Small intestine (tissue), 7 donors: ENCODE measurements around the gene ENDOV. TPM values are rescaled to one million over a fixed set of nuclear protein-coding genes. Genes with fewer than 3 reads are reported as not detected.

Experiments
- DNase-seq, 2 donors: peaks; one replicate each; pipeline versions ENCODE4 v3.0.0 to v3.0.0-alpha.2; 2013
- FAIRE-seq: peaks from 2 replicates; lab custom pipeline; 2012; peaks lifted over from hg19 to GRCh38; lab: Jason Lieb, UNC
- H3K27ac ChIP-seq, 3 donors: one replicate each; pipeline ENCODE4 v1.5.1; 2013; ENCODE audit warnings: low read length in 2 of 3, mild to moderate bottlenecking in 2 of 3, control low read depth in 1 of 3, inconsistent platforms in 1 of 3, low read depth in 1 of 3, moderate library complexity in 1 of 3
- H3K27me3 ChIP-seq, 3 donors: one replicate each; pipeline ENCODE4 v1.6.1; 2013; ENCODE audit warnings: low read length in 3 of 3, inconsistent platforms in 1 of 3; ENCODE audit not compliant: control insufficient read depth in 3 of 3, insufficient read depth in 3 of 3
- H3K36me3 ChIP-seq, 3 donors: one replicate each; pipeline ENCODE4 v1.6.1; 2013; ENCODE audit warnings: low read length in 3 of 3, inconsistent platforms in 1 of 3, low read depth in 1 of 3, mild to moderate bottlenecking in 1 of 3, moderate library complexity in 1 of 3; ENCODE audit not compliant: control insufficient read depth in 3 of 3, insufficient read depth in 2 of 3
- H3K4me1 ChIP-seq, 3 donors: one replicate each; pipeline ENCODE4 v1.6.1; 2013; ENCODE audit warnings: low read length in 2 of 3, inconsistent platforms in 1 of 3, low read depth in 1 of 3, mild to moderate bottlenecking in 1 of 3, moderate library complexity in 1 of 3; ENCODE audit not compliant: control insufficient read depth in 3 of 3, insufficient read depth in 2 of 3
- H3K4me3 ChIP-seq, 3 donors: one replicate each; pipeline ENCODE4 v1.5.1; 2013; ENCODE audit warnings: low read length in 3 of 3, control low read depth in 1 of 3, inconsistent platforms in 1 of 3, low read depth in 1 of 3, mild to moderate bottlenecking in 1 of 3, moderate library complexity in 1 of 3
- H3K9me3 ChIP-seq, 2 donors: one replicate each; pipeline ENCODE4 v1.6.1; 2013; ENCODE audit warnings: low read depth in 1 of 2, low read length in 1 of 2; ENCODE audit not compliant: control insufficient read depth in 2 of 2, insufficient read depth in 1 of 2
- WGBS, 3 donors: extraction: QIAGEN DNeasy Blood & Tissue Kit; methylation state at CpG; one replicate each; pipeline ENCODE4 v1.1.7; 2013; 5-methylcytosine and 5-hydroxymethylcytosine counted together
- polyA plus RNA-seq, 4 donors: library from polyadenylated mRNA; stranded (reverse) in 3 of 4; unstranded in 1 of 4; fragments of 200-250 nt in 3 of 4; fragments of 120-200 nt in 1 of 4; gene quantifications; one replicate each; pipeline versions ENCODE4 v1.2.1 to v1.2.3, GENCODE V29; 2013
- donor health status: healthy with polysubstance abuse.
- donor health status: control.
- donor health status: control.
- donor health status: Bipolar disorder and iron deficiency.
- donor health status: healthy.

Gene ENDOV
- polyA plus RNA-seq, 4 donors = 13.6 to 39.6 (median 29.1) TPM

DNA sequence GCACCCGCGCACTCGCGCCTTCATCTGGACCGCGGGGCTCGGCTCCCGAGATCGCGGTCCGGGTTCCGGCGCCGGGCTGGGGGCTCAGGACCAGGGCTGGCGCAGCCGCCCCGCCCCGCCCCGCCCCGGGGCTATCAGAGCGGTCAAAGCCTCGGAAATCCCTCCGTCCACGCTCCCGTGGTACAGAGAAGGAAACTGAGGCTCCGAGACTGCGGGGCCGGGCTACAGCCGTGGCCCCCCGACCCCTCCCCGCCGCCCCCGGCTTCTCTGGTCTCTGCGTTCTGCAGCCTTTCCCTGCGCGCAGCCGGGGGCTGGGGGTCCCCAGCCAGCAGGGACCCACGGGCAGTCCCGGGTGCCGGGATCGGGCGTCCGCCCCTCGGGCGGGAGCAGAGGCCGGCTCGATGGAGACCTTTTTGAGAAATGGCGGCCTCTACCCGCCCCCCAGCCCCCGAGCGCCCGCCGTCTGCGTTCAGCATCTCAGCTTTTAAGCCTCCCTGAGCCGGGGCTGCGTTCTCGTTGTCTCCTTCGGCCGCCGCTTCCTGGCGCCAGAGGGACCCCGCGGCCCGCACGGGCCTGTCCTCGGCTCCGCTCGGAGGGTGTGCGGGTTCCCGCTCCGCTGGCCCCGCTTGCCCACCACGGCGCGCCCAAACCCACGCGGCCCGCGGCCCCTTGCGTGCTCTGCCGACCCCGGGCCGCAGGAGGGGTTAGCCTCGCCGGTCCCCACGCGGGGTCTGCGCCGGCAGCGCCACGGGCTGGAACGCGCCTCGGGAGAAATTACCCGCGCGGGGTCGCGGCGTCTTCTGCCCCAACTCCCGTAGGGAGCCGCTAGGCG, 62.9 kb downstream of the ENDOV start:
- no peaks in the 10 kb centered on the region for H3K36me3 ChIP-seq
- H3K4me1 ChIP-seq = peaks cover 0 to 11% (median 7%) of the 10 kb centered on the region in 3 donors
- DNase-seq (peak in 1 of 2 donors; percentile 53), FAIRE-seq (no peak)
- peaks cover 22 to 86% (median 51%) of the 10 kb centered on the region in 3 donors for H3K27me3 ChIP-seq
- H3K9me3 ChIP-seq = no peaks in the 10 kb centered on the region
- H3K27ac ChIP-seq = no peak overlapping the region
- H3K4me3 ChIP-seq = peak overlapping the region in 1 of 3 donors; percentile 21
- WGBS, 3 donors = 3 to 5% (median 4%) methylated on average over 74 to 103 of the region's 103 CpGs

DNA sequence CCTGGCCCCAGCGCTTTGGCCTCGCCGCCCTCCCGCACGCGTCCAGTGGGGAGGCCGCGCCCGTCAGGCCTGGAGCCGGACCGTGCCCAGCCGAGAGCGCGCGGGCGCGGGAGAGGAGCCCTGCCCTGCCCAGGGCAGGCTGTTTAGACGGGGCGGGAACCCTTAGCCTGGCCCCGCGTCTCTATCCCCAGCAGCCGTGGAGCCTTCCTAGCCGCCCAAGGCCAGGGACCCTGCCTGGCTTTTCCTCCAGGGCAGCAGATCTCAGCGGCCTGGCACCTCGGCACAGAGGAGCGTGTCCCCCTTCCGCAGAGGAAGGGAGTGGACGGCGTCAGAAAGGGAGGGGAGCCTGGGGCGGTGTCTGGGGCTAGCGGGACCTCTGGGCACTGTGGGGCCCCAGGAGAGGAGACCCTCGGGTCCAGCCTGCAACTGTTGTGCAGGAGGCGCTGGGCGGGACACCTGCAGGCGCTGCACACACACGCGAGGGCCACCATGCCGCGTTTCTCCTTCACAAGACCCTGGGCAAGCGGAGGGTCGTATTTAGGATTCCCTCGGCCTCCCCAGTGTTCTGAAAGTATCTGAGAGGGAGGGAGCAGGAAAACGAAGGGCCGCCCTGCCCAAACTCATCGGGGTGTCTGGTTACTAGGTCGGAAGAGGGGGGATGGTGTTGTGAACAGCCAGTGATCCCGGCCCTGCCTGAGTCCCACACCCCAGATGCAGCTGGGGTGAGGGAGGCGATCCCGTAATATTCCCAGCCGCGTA, 63.7 kb downstream of the ENDOV start:
- Histone ChIP-seq H3K9me3 (no peaks in the 10 kb centered on the region), H3K27ac (no peak overlapping the region), H3K27me3 (peaks cover 18 to 83% (median 49%) of the 10 kb centered on the region in 3 donors), H3K4me1 (peaks cover 0 to 11% (median 7%) of the 10 kb centered on the region in 3 donors), H3K4me3 (peak overlapping the region in 1 of 3 donors; percentile 21), H3K36me3 (no peaks in the 10 kb centered on the region)
- DNase-seq (no peak), FAIRE-seq (no peak)
- 6% methylated on average over 43 to 51 of the region's 51 CpGs for WGBS, 3 donors

DNA sequence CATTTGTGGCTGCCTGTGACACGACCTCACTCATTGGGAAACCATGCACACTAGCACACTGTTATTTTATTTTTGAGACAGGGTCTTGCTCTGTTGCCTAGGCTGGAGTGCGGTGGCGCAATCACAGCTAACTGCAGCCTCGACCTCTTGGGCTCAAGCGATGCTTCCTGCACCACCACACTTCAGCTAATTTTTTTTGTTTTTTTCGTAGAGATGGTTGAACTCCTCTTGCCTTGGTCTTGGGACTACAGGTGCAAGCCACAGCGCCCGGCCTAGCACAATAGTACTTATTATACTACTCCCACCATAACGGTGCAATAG, 64.2 kb downstream of the ENDOV start:
- no peak for FAIRE-seq
- Histone ChIP-seq H3K9me3 (no peaks in the 10 kb centered on the region), H3K36me3 (no peaks in the 10 kb centered on the region), H3K27me3 (peaks cover 17 to 78% (median 44%) of the 10 kb centered on the region in 3 donors), H3K4me1 (peaks cover 0 to 11% (median 7%) of the 10 kb centered on the region in 3 donors), H3K27ac (no peak overlapping the region), H3K4me3 (no peak overlapping the region)
- WGBS, 3 donors = 48 to 57% (median 50%) methylated on average over 9 of the region's 9 CpGs
- DNase-seq = no peak

DNA sequence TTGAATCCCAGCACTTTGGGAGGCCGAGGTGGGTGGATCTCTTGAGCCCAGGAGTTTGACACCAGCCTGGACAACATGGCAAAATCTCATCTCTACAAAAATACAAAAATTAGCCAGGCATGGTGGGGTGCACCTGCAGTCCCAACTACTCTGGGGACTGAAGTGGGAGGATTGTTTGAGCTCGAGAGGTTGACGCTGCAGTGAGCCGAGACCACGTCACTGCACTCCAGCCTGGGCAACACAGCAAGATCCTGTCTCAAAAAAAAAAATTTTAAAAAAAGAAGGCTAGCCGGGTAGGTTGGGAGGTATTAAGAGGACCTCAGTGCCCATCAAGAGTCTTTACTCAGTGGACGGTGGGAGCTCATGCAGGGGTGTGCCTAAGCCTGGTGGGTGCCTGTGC, 65.3 kb downstream of the ENDOV start:
- Histone ChIP-seq H3K27ac (no peak overlapping the region), H3K4me1 (peaks cover 0 to 11% (median 7%) of the 10 kb centered on the region in 3 donors), H3K4me3 (no peak overlapping the region), H3K27me3 (peaks cover 17 to 69% (median 36%) of the 10 kb centered on the region in 3 donors), H3K36me3 (no peaks in the 10 kb centered on the region), H3K9me3 (no peaks in the 10 kb centered on the region)
- DNase-seq (no peak), FAIRE-seq (no peak)
- WGBS, 3 donors = 82 to 85% (median 84%) methylated on average over 7 of the region's 7 CpGs

DNA sequence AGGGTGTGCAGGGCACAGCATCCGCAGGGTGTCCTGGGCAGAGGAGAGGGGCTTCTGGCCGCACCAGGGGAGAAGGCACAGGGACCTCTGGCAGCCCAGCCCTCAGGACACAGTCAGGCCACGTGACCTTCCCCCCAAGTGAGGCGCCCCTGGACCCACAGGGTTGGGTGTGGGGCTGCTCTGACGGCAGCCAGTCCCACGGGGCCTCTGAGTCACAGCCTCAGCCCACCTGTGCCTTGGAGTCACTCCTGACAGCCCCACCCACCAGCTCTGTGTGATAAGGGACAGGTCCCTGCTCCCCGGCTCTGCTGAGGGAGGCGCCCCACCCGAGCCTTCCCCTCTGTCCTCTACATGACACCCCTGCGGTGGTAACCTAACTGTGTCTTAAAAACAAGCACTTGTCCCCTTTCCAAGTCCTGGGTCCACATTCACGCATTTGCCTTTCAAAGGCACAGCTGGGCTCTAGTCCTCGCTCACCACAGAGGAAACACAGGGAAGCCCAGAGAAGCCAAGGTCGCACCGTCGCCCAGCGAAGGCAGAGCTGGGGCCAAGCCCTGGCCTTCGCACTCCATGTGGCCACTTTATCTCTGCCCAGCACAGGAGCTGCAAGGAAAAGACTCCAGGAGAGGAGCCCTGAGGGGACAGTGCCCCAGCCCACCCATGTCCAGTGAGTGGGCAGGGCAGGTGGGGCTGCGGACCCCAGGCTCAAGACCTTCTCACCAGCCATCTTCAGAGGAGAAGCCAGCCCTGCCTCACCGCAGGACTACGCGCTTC, 66.5 kb downstream of the ENDOV start:
- WGBS, 3 donors = 27 to 42% (median 30%) methylated on average over 17 to 21 of the region's 21 CpGs
- H3K27ac ChIP-seq = no peak overlapping the region
- H3K4me3 ChIP-seq = no peak overlapping the region
- no peaks in the 10 kb centered on the region for H3K9me3 ChIP-seq
- no peaks in the 10 kb centered on the region for H3K36me3 ChIP-seq
- H3K27me3 ChIP-seq = peaks cover 16 to 65% (median 33%) of the 10 kb centered on the region in 3 donors
- FAIRE-seq (no peak), DNase-seq (peak in 1 of 2 donors; percentile 44)
- peaks cover 0 to 11% (median 2%) of the 10 kb centered on the region in 3 donors for H3K4me1 ChIP-seq

DNA sequence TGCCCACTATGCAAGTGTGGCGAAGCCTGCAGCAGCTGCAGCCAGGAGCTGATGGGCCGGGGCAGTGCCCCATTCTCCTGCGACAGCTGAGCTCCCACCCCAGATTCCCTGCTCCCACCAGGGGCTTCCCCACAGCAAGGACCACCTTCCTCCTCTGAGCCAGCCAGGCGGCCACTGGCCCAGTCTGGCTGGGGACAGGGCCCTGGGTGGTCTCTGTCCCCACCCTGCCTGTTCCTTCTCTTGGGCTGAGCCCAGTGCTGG, 67.0 kb downstream of the ENDOV start:
- Histone ChIP-seq H3K27me3 (peaks cover 14 to 65% (median 37%) of the 10 kb centered on the region in 3 donors), H3K4me1 (peaks cover 0 to 11% (median 1%) of the 10 kb centered on the region in 3 donors), H3K4me3 (no peak overlapping the region), H3K9me3 (peaks cover 0 to 3% of the 10 kb centered on the region in 2 donors), H3K36me3 (no peaks in the 10 kb centered on the region), H3K27ac (no peak overlapping the region)
- DNase-seq = no peak
- 75 to 84% (median 77%) methylated on average over 3 to 4 of the region's 4 CpGs for WGBS, 3 donors
- FAIRE-seq = no peak

DNA sequence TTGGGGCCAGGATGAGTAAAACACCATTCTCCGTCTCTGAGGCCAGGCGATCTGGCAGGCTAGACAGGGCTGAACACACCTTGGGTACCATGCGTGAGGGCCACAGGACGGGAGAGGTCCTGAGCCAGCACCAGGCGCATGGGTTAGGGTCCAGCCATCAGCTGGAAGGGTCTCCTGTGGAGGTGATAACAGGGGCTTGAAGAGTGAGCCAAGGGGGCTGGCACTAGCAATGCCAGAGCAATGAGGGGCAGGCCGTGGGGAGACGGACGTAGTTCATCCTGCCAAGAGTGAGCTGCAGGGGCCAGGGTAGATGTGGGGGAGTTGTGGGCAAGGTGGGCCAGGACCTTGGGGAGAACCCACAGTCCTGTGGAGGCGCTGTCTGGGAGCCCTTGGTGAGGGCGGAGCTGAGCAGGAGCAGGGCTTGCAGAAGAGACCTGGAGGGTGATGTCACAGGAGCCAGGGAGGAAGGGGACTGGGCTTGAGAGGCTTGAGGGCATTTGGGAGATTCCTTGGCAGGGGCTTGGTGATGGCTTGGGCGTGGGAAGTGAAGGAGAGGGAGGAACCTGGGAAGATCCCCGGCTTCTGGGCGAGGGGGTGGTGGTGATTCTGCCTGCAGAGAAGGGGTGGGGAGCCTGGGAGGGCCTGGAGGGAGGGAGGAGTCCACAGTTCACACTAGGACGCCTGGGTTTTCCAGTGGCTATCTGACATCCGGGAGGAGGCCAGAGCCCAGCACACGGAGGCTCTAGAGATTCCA, 67.8 kb downstream of the ENDOV start:
- 48 to 61% (median 57%) methylated on average over 16 of the region's 16 CpGs for WGBS, 3 donors
- Histone ChIP-seq H3K36me3 (no peaks in the 10 kb centered on the region), H3K27ac (no peak overlapping the region), H3K9me3 (peaks cover 0 to 11% of the 10 kb centered on the region in 2 donors), H3K27me3 (peaks cover 11 to 66% (median 36%) of the 10 kb centered on the region in 3 donors), H3K4me1 (peaks cover 0 to 10% (median 0%) of the 10 kb centered on the region in 3 donors), H3K4me3 (no peak overlapping the region)
- FAIRE-seq (no peak), DNase-seq (peak in 1 of 2 donors; percentile 23)
